Stimulated activated CD8-positive, alpha-beta memory T cell treated with anti-CD3 and anti-CD28 coated beads, Interleukin-2, amount 100 ng/mL, for 48 hours (primary cell): ENCODE measurements around the gene CUL7.
"Not testable (repeated sequence)": the region's sequence is repeated elsewhere in the genome, so short reads cannot be mapped to it uniquely, and the experiment has no call there.

Experiments
- DNase-seq, 2 donors: peaks; one replicate each; pipeline ENCODE4 v3.0.0-alpha.2; 2020; ENCODE audit warnings: low read depth in 2 of 2

CUL7 gene

GRCh38 chr6:43045371-43045930, 8.2 kb downstream of the CUL7 start:
- DNase-seq = no peak

- DNase-seq = no peak
These were observed 10.3 kb downstream of the CUL7 start for GRCh38 chr6:43043310-43043709.

- not testable (repeated sequence) for DNase-seq
These were observed 12.2 kb downstream of the CUL7 start for GRCh38 chr6:43041475-43041874.

GRCh38 chr6:43040542-43041257, 13.0 kb downstream of the CUL7 start:
- DNase-seq = no peak

GRCh38 chr6:43038727-43039126, 14.9 kb downstream of the CUL7 start:
- DNase-seq = no peak

GRCh38 chr6:43037706-43038105, 15.9 kb downstream of the CUL7 start:
- DNase-seq = no peak

- DNase-seq = no peak
These were observed 16.5 kb downstream of the CUL7 start for GRCh38 chr6:43037197-43037596.

GRCh38 chr6:43036712-43037111, 16.9 kb downstream of the CUL7 start:
- no peak for DNase-seq

GRCh38 chr6:43035495-43036194, 18.0 kb downstream of the CUL7 start:
- no peak for DNase-seq

- no peak for DNase-seq
These were observed 19.5 kb downstream of the CUL7 start for GRCh38 chr6:43034190-43034525.

- DNase-seq = no peak
These were observed 20.0 kb downstream of the CUL7 start for GRCh38 chr6:43033496-43034189.

- DNase-seq = no peak
These were observed 21.3 kb downstream of the CUL7 start for GRCh38 chr6:43032326-43032725.

- DNase-seq = no peak
These were observed 24.5 kb downstream of the CUL7 start for GRCh38 chr6:43029120-43029519.

- no peak for DNase-seq
These were observed 27.3 kb downstream of the CUL7 start for GRCh38 chr6:43026365-43026764.

- DNase-seq = no peak
These were observed 29.2 kb downstream of the CUL7 start for GRCh38 chr6:43024436-43024835.

- DNase-seq = peak; percentile 67 to 68
These were observed 32.2 kb downstream of the CUL7 start, which contains the start of gene RRP36 for GRCh38 chr6:43021270-43022047. TSS of gene RRP36 (plus strand) at chr6:43021623. CDS start at chr6:43021655, 32 bp downstream.

GRCh38 chr6:43020847-43021246, 32.8 kb downstream of the CUL7 start:
- DNase-seq = no peak

- no peak for DNase-seq
These were observed 33.5 kb downstream of the CUL7 start for GRCh38 chr6:43020052-43020705.

- no peak for DNase-seq
These were observed 34.5 kb downstream of the CUL7 start for GRCh38 chr6:43019152-43019551.

- no peak for DNase-seq
These were observed 36.7 kb downstream of the CUL7 start for GRCh38 chr6:43016943-43017334.
